Astrocyte (in vitro differentiated cells and primary cell): ENCODE measurements around the gene TMEM63C. TPM values are rescaled to one million over a fixed set of nuclear protein-coding genes. Genes with fewer than 3 reads are reported as not detected.
A peak's percentile ranks its signal among the peaks of the same experiment; 100 is the strongest.

Experiments used
- DNase-seq: peaks from one replicate; pipeline ENCODE4 v3.0.0-alpha.2; 2010; ENCODE audit warnings: low read depth
- FAIRE-seq: peaks from 2 replicates; lab custom pipeline; 2011; peaks lifted over from hg19 to GRCh38; lab: Jason Lieb, UNC
- H2AFZ ChIP-seq: 2 replicates; pipeline ENCODE4 v1.6.0; 2012; ENCODE audit warnings: low read depth, low read length, inconsistent platforms
- H3K27ac ChIP-seq: 2 replicates; pipeline ENCODE4 v1.5.1; 2011; ENCODE audit warnings: low read depth, low read length, inconsistent platforms
- H3K27me3 ChIP-seq: 2 replicates; pipeline ENCODE4 v1.6.0; 2011; ENCODE audit warnings: low read length, inconsistent platforms; ENCODE audit not compliant: insufficient read depth
- H3K36me3 ChIP-seq: 2 replicates; pipeline ENCODE4 v1.5.1; 2011; ENCODE audit warnings: low read length, inconsistent platforms; ENCODE audit not compliant: insufficient read depth
- H3K4me1 ChIP-seq: 2 replicates; pipeline ENCODE4 v1.5.1; 2011; ENCODE audit warnings: low read length, inconsistent platforms; ENCODE audit not compliant: insufficient read depth
- H3K4me2 ChIP-seq: 2 replicates; pipeline ENCODE4 v1.6.0; 2012; ENCODE audit warnings: low read length, inconsistent platforms
- H3K4me3 ChIP-seq: 2 replicates; pipeline ENCODE4 v1.5.1; 2011; ENCODE audit warnings: low read depth, mild to moderate bottlenecking, low read length, inconsistent platforms; ENCODE audit not compliant: insufficient read depth
- H3K79me2 ChIP-seq: 2 replicates; pipeline ENCODE4 v1.6.0; 2012; ENCODE audit warnings: mild to moderate bottlenecking, low read length, inconsistent platforms; ENCODE audit not compliant: insufficient read depth
- H3K9ac ChIP-seq: 2 replicates; pipeline ENCODE4 v1.6.0; 2012; ENCODE audit warnings: mild to moderate bottlenecking, low read length, inconsistent platforms
- H3K9me3 ChIP-seq: 2 replicates; pipeline ENCODE4 v1.5.1; 2012; ENCODE audit warnings: low read depth, mild to moderate bottlenecking, low read length, inconsistent platforms; ENCODE audit not compliant: insufficient read depth
- H4K20me1 ChIP-seq: 2 replicates; pipeline ENCODE4 v1.6.0; 2012; ENCODE audit warnings: low read length, inconsistent platforms; ENCODE audit not compliant: insufficient read depth
- H3K27ac Mint-ChIP-seq: one replicate; pipeline ENCODE4 v1.8.0; 2021; ENCODE audit warnings: mild to moderate bottlenecking, mixed read lengths; ENCODE audit not compliant: unreplicated experiment
- H3K27me3 Mint-ChIP-seq: one replicate; pipeline ENCODE4 v1.8.0; 2021; ENCODE audit warnings: low read depth, mixed read lengths; ENCODE audit not compliant: unreplicated experiment
- H3K36me3 Mint-ChIP-seq: one replicate; pipeline ENCODE4 v1.8.0; 2021; ENCODE audit warnings: low read depth, mixed read lengths; ENCODE audit not compliant: unreplicated experiment
- H3K4me1 Mint-ChIP-seq: one replicate; pipeline ENCODE4 v1.8.0; 2021; ENCODE audit warnings: low read depth, mixed read lengths; ENCODE audit not compliant: unreplicated experiment
- H3K4me3 Mint-ChIP-seq: one replicate; pipeline ENCODE4 v1.8.0; 2021; ENCODE audit warnings: mild to moderate bottlenecking, moderate library complexity, mixed read lengths; ENCODE audit not compliant: unreplicated experiment
- H3K9me3 Mint-ChIP-seq: one replicate; pipeline ENCODE4 v1.8.0; 2021; ENCODE audit warnings: mild to moderate bottlenecking, mixed read lengths; ENCODE audit not compliant: unreplicated experiment
- EZH2 ChIP-seq: IDR thresholded peaks from 2 replicates; pipeline ENCODE4 v1.6.1; 2012; ENCODE audit warnings: mild to moderate bottlenecking, low read length, inconsistent platforms; ENCODE audit not compliant: insufficient read depth
- total RNA-seq: library from RNA; stranded (reverse); gene quantifications from 2 replicates; pipeline ENCODE4 v1.2.1, GENCODE V29; 2021
- TF ChIP-seq, protein P1 (sequence below): IDR thresholded peaks from 2 replicates; pipeline ENCODE4 v1.5.1; 2011; ENCODE audit warnings: low read depth, mild to moderate bottlenecking, inconsistent platforms, low read length, moderate library complexity; ENCODE audit not compliant: insufficient read depth

TMEM63C gene
- total RNA-seq, 1 donor from 2014 or later, result 11.3 TPM

DNA sequence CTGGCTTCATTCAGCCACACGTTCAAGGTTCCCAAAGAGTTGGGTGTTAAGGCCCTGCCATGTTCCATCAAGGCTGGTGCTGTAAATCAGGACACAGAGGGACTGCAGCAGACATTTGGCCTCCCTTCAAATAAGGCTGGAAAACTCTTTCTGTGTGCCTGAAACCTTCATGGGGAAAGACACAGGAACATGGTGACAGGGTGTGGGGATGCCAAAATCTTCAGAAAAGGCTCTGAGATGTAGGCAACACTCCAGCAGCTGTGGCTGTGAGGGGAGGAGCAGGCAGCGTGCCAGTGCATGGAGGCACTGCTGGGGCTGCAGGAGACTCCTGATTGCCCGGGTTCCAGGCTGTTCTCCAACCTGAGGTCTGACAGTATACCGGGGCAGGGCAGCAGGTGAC lies 124.1 kb downstream of the TMEM63C start:
- Histone ChIP-seq H3K27me3 (no peaks in the 10 kb centered on the region), H3K9me3 (no peaks in the 10 kb centered on the region), H2AFZ (no peak overlapping the region), H3K36me3 (no peaks in the 10 kb centered on the region), H3K4me2 (no peak overlapping the region), H3K4me3 (no peak overlapping the region), H3K79me2 (no peaks in the 10 kb centered on the region), H3K9ac (no peak overlapping the region), H4K20me1 (no peaks in the 10 kb centered on the region), H3K4me1 (peaks cover 65% of the 10 kb centered on the region), H3K27ac (no peak overlapping the region)
- H3K4me1 Mint-ChIP-seq, result peaks cover 55% of the 10 kb centered on the region
- H3K9me3 Mint-ChIP-seq, result no peaks in the 10 kb centered on the region
- no peaks in the 10 kb centered on the region for H3K27me3 Mint-ChIP-seq
- DNase-seq (no peak), FAIRE-seq (no peak)
- no peak overlapping the region for H3K4me3 Mint-ChIP-seq
- no peak overlapping the region for H3K27ac Mint-ChIP-seq
- no peak for TF ChIP-seq EZH2
- TF ChIP-seq, protein P1, sequence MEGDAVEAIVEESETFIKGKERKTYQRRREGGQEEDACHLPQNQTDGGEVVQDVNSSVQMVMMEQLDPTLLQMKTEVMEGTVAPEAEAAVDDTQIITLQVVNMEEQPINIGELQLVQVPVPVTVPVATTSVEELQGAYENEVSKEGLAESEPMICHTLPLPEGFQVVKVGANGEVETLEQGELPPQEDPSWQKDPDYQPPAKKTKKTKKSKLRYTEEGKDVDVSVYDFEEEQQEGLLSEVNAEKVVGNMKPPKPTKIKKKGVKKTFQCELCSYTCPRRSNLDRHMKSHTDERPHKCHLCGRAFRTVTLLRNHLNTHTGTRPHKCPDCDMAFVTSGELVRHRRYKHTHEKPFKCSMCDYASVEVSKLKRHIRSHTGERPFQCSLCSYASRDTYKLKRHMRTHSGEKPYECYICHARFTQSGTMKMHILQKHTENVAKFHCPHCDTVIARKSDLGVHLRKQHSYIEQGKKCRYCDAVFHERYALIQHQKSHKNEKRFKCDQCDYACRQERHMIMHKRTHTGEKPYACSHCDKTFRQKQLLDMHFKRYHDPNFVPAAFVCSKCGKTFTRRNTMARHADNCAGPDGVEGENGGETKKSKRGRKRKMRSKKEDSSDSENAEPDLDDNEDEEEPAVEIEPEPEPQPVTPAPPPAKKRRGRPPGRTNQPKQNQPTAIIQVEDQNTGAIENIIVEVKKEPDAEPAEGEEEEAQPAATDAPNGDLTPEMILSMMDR, result no peak
- peaks cover 6% of the 10 kb centered on the region for H3K36me3 Mint-ChIP-seq

DNA sequence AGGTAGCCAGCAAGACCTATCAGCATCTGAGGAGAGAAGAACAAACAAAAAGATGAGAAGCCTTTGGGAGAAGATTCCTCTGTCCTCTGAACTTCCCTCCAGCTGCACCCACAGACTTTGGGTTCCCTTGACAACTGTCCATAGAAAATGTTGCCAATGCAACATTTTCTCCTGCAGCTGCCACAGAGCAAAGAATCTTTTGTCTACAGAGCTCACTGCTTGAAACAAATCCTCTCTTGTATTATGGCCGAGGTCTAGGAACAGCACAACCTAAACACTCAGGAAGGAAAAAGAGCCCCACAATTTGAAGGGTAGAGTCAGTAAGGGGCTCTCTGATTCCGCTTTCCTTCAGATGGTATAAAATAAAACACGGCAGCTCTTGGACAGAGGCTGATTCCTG lies 124.8 kb downstream of the TMEM63C start:
- no peaks in the 10 kb centered on the region for H3K9me3 ChIP-seq
- peak overlapping the region; percentile 62 for H3K4me2 ChIP-seq
- H3K79me2 ChIP-seq, result peaks cover 2% of the 10 kb centered on the region
- peak overlapping the region; percentile 95 for H3K27ac Mint-ChIP-seq
- DNase-seq (no peak), FAIRE-seq (no peak)
- H2AFZ ChIP-seq, result no peak overlapping the region
- H3K27ac ChIP-seq, result peak overlapping the region; percentile 49
- H3K27me3 Mint-ChIP-seq, result no peaks in the 10 kb centered on the region
- peak overlapping the region; percentile 42 for H3K9ac ChIP-seq
- H3K9me3 Mint-ChIP-seq, result no peaks in the 10 kb centered on the region
- TF ChIP-seq EZH2, result no peak
- TF ChIP-seq, protein P1, result no peak
- peaks cover 61% of the 10 kb centered on the region for H3K4me1 ChIP-seq
- H3K36me3 Mint-ChIP-seq, result peaks cover 6% of the 10 kb centered on the region
- peak overlapping the region; percentile 70 for H3K4me3 Mint-ChIP-seq
- no peaks in the 10 kb centered on the region for H3K36me3 ChIP-seq
- no peaks in the 10 kb centered on the region for H3K27me3 ChIP-seq
- no peak overlapping the region for H3K4me3 ChIP-seq
- H4K20me1 ChIP-seq, result no peaks in the 10 kb centered on the region
- peaks cover 52% of the 10 kb centered on the region for H3K4me1 Mint-ChIP-seq

DNA sequence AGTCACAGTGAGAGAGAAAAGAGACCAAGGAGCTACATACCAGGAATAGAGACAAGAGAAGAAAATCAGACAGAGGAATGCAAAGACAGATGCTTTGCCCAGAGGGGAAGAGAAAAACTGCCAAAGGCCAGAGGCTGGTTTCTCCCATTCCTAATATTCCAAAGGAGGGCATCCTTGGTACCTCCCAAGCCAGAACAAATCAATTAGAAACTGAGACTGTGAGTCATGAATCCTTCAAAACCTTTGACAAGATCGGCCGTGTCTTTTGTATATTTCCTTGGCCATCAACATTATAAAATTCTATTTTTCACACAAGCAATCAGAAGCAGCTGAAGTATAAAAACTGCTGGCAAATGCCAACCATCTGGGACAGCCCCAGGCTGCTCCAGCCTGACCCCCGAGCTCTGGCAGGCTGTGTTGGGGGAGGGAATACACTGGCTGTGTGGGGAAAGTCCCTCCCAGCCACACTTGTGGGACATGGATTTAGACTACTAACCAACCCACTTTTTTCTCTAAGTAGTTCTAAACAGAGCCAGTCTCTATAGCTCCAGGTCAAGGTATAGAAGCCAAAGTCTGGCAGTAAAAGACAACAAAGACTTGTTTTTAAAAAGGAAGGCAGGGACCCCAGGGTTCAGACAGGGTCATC lies 125.4 kb downstream of the TMEM63C start:
- peak overlapping the region; percentile 95 for H3K27ac Mint-ChIP-seq
- H3K27me3 Mint-ChIP-seq, result no peaks in the 10 kb centered on the region
- no peak overlapping the region for H2AFZ ChIP-seq
- no peaks in the 10 kb centered on the region for H3K9me3 ChIP-seq
- H3K4me3 ChIP-seq, result no peak overlapping the region
- peaks cover 4% of the 10 kb centered on the region for H3K79me2 ChIP-seq
- H3K4me1 ChIP-seq, result peaks cover 55% of the 10 kb centered on the region
- H3K27me3 ChIP-seq, result no peaks in the 10 kb centered on the region
- peaks cover 52% of the 10 kb centered on the region for H3K4me1 Mint-ChIP-seq
- no peaks in the 10 kb centered on the region for H3K9me3 Mint-ChIP-seq
- peak; percentile 37 for DNase-seq
- peaks cover 6% of the 10 kb centered on the region for H3K36me3 Mint-ChIP-seq
- no peaks in the 10 kb centered on the region for H4K20me1 ChIP-seq
- peak overlapping the region; percentile 42 for H3K9ac ChIP-seq
- peak; percentile 32 for FAIRE-seq
- H3K4me3 Mint-ChIP-seq, result peak overlapping the region; percentile 67
- peak overlapping the region; percentile 49 for H3K27ac ChIP-seq
- H3K4me2 ChIP-seq, result peak overlapping the region; percentile 62
- TF ChIP-seq, protein P1, result no peak
- TF ChIP-seq EZH2, result no peak
- no peaks in the 10 kb centered on the region for H3K36me3 ChIP-seq
